HEK293 (cell line): ENCODE results near the gene TOMM7.

ENCODE experiments used
- CTCF ChIA-PET: fragments of 350-600 bp; formaldehyde crosslinking; extraction: SDS; loops from one replicate; lab custom pipeline; 2021; ENCODE audit warnings: antibody characterized with exemption; lab: Yijun Ruan, JAX
- POLR2A ChIA-PET: fragments of 300-600 bp; formaldehyde crosslinking; extraction: SDS; loops from one replicate; lab custom pipeline; 2020; ENCODE audit warnings: antibody characterized with exemption, inconsistent platforms; lab: Yijun Ruan, JAX
- H3K27ac ChIP-seq: fragments of 200-500 bp; sonication (Bioruptor generic); 2 replicates; pipeline ENCODE4 v1.5.1; 2014; ENCODE audit warnings: low read depth, low read length, control low read depth, inconsistent platforms; ENCODE audit errors: extremely low read depth
- H3K36me3 ChIP-seq, 2 experiments: fragments of 200-500 bp in 1 of 2; sonication (Bioruptor generic) in 1 of 2; 1 replicate in 1 of 2; 2 replicates in 1 of 2; pipeline ENCODE4 v1.5.1; 2014 to 2017; ENCODE audit warnings: inconsistent platforms in 2 of 2, low read length in 2 of 2; ENCODE audit not compliant: control insufficient read depth in 2 of 2, insufficient read depth in 1 of 2
- H3K4me1 ChIP-seq: fragments of 200-500 bp; sonication (Bioruptor generic); 2 replicates; pipeline ENCODE4 v1.5.1; 2014; ENCODE audit warnings: mild to moderate bottlenecking, low read length, inconsistent platforms; ENCODE audit not compliant: control insufficient read depth, insufficient read depth
- H3K4me3 ChIP-seq: 2 replicates; pipeline ENCODE4 v1.5.1; 2011; ENCODE audit warnings: low read depth, mild to moderate bottlenecking, control low read depth, low read length, moderate library complexity
- H3K9me3 ChIP-seq: fragments of 200-500 bp; sonication (Bioruptor generic); 2 replicates; pipeline ENCODE4 v1.5.1; 2014; ENCODE audit warnings: low read depth, low read length, inconsistent platforms; ENCODE audit not compliant: control insufficient read depth, insufficient read depth
- AEBP2 ChIP-seq: fragments of 450-650 bp; formaldehyde crosslinking; IDR thresholded peaks from 2 replicates; pipeline ENCODE4 v1.5.1; 2016; ENCODE audit warnings: missing biosample characterization, missing genetic modification characterization, borderline replicate concordance
- BCL6B ChIP-seq: fragments of 450-650 bp; formaldehyde crosslinking; IDR thresholded peaks from 2 replicates; pipeline ENCODE4 v1.5.1; 2017; ENCODE audit warnings: missing biosample characterization, missing genetic modification characterization
- CTCF ChIP-seq: fragments of 450-650 bp; formaldehyde crosslinking; IDR thresholded peaks from 2 replicates; pipeline ENCODE4 v1.5.1; 2016; ENCODE audit warnings: missing biosample characterization, missing genetic modification characterization
- MYNN ChIP-seq: fragments of 450-650 bp; formaldehyde crosslinking; IDR thresholded peaks from 2 replicates; pipeline ENCODE4 v1.5.1; 2016; ENCODE audit warnings: missing biosample characterization, missing genetic modification characterization, borderline replicate concordance
- REPIN1 ChIP-seq: fragments of 450-650 bp; formaldehyde crosslinking; IDR thresholded peaks from 2 replicates; pipeline ENCODE4 v1.5.1; 2017; ENCODE audit warnings: missing biosample characterization, missing genetic modification characterization, low read depth
- SCRT1 ChIP-seq: fragments of 450-650 bp; formaldehyde crosslinking; IDR thresholded peaks from 2 replicates; pipeline ENCODE4 v1.5.1; 2016; ENCODE audit warnings: missing biosample characterization, missing genetic modification characterization, borderline replicate concordance
- SP2 ChIP-seq: fragments of 450-650 bp; formaldehyde crosslinking; IDR thresholded peaks from 2 replicates; pipeline ENCODE4 v1.5.1; 2016; ENCODE audit warnings: missing biosample characterization, missing genetic modification characterization
- SP7 ChIP-seq: fragments of 450-650 bp; formaldehyde crosslinking; IDR thresholded peaks from 2 replicates; pipeline ENCODE4 v1.5.1; 2016; ENCODE audit warnings: missing biosample characterization, missing genetic modification characterization
- ZBTB10 ChIP-seq: fragments of 450-650 bp; formaldehyde crosslinking; IDR thresholded peaks from 2 replicates; pipeline ENCODE4 v1.5.1; 2016; ENCODE audit warnings: missing biosample characterization, missing genetic modification characterization
- ZFP3 ChIP-seq: fragments of 450-650 bp; formaldehyde crosslinking; IDR thresholded peaks from 2 replicates; pipeline ENCODE4 v1.5.1; 2016; ENCODE audit warnings: low read depth, missing biosample characterization, missing genetic modification characterization
- ZNF112 ChIP-seq: fragments of 450-650 bp; formaldehyde crosslinking; IDR thresholded peaks from 2 replicates; pipeline ENCODE4 v1.5.0; 2017; ENCODE audit warnings: missing biosample characterization, missing genetic modification characterization
- ZNF24 ChIP-seq: fragments of 450-650 bp; formaldehyde crosslinking; IDR thresholded peaks from 2 replicates; pipeline ENCODE4 v1.5.1; 2016; ENCODE audit warnings: missing biosample characterization, missing genetic modification characterization
- ZNF324 ChIP-seq: fragments of 450-650 bp; formaldehyde crosslinking; IDR thresholded peaks from 2 replicates; pipeline ENCODE4 v1.5.1; 2016; ENCODE audit warnings: missing biosample characterization, missing genetic modification characterization
- ZNF366 ChIP-seq: fragments of 450-650 bp; formaldehyde crosslinking; conservative IDR thresholded peaks from 2 replicates; pipeline ENCODE4 v1.5.1; 2016; ENCODE audit warnings: missing biosample characterization, missing genetic modification characterization
- ZNF513 ChIP-seq: fragments of 450-650 bp; IDR thresholded peaks from 2 replicates; pipeline ENCODE4 v1.5.1; 2018; ENCODE audit warnings: missing biosample characterization, missing genetic modification characterization
- ZNF544 ChIP-seq: fragments of 450-650 bp; formaldehyde crosslinking; IDR thresholded peaks from 2 replicates; pipeline ENCODE4 v1.5.0; 2017; ENCODE audit warnings: missing biosample characterization, missing genetic modification characterization
- ZNF610 ChIP-seq: fragments of 450-650 bp; formaldehyde crosslinking; IDR thresholded peaks from 2 replicates; pipeline ENCODE4 v1.5.1; 2016; ENCODE audit warnings: missing biosample characterization, missing genetic modification characterization, borderline replicate concordance
- ZNF623 ChIP-seq: fragments of 450-650 bp; formaldehyde crosslinking; IDR thresholded peaks from 2 replicates; pipeline ENCODE4 v1.5.1; 2016; ENCODE audit warnings: missing biosample characterization, missing genetic modification characterization
- ZNF626 ChIP-seq: fragments of 450-650 bp; sonication (Bioruptor Pico); formaldehyde crosslinking; IDR thresholded peaks from 2 replicates; pipeline ENCODE4 v1.5.1; 2018; ENCODE audit warnings: missing biosample characterization, missing genetic modification characterization, inconsistent platforms
- ZNF658 ChIP-seq: fragments of 450-650 bp; formaldehyde crosslinking; IDR thresholded peaks from 2 replicates; pipeline ENCODE4; 2016; ENCODE audit warnings: missing biosample characterization, missing genetic modification characterization
- ZNF660 ChIP-seq: fragments of 450-650 bp; IDR thresholded peaks from 2 replicates; pipeline ENCODE4 v1.5.1; 2018; ENCODE audit warnings: missing biosample characterization, mild to moderate bottlenecking, missing genetic modification characterization
- ZNF785 ChIP-seq: fragments of 450-650 bp; formaldehyde crosslinking; IDR thresholded peaks from 2 replicates; pipeline ENCODE4 v1.5.1; 2016; ENCODE audit warnings: missing biosample characterization, missing genetic modification characterization

TOMM7 gene

GRCh38 chr7:22799633-22800032, 23.0 kb downstream of the TOMM7 start (continued):
- TF ChIP-seq SP7 (tag by site-specific recombination) = no peak
- TF ChIP-seq ZNF112 (tag by site-specific recombination) = no peak
- no peak for TF ChIP-seq SCRT1
- TF ChIP-seq, all 188 proteins: peak for 0

- Histone ChIP-seq H3K4me1 (no peaks in the 10 kb centered on the region), H3K36me3 (no peaks in the 10 kb centered on the region), H3K27ac (no peak overlapping the region), H3K9me3 (no peaks in the 10 kb centered on the region), H3K4me3 (no peak overlapping the region)
- TF ChIP-seq AEBP2 (no peak), ZNF544 (tag by site-specific recombination) (no peak), ZNF366 (tag by site-specific recombination) (no peak), ZNF660 (tag by site-specific recombination) (no peak), SP7 (tag by site-specific recombination) (no peak), SP2 (tag by site-specific recombination) (no peak), ZNF610 (tag by site-specific recombination) (no peak), ZNF658 (tag by site-specific recombination) (no peak)
- POLR2A ChIA-PET = no interaction called here
- CTCF ChIA-PET = interaction anchor here (0.6 to 1.3 kb wide), 2 partner anchors 10 to 17 kb away, joined by 3 to 4 read pairs; no protein-coding TSS in a partner anchor
Measured at GRCh38 chr7:22793593-22794462, 28.8 kb downstream of the TOMM7 start.

- CTCF ChIA-PET = interaction anchor here (0.7 to 1.2 kb wide), 2 partner anchors 9 to 237 kb away, joined by 3 to 4 read pairs; no protein-coding TSS in a partner anchor
- Histone ChIP-seq H3K4me1 (0 out of 2 replicates have a peak, but pooled peaks cover under 1% of the 10 kb centered on the region), H3K9me3 (no peaks in the 10 kb centered on the region), H3K36me3 (no peaks in the 10 kb centered on the region), H3K4me3 (no peak overlapping the region), H3K27ac (no peak overlapping the region)
- POLR2A ChIA-PET = no interaction called here
- TF ChIP-seq ZNF623 (tag by site-specific recombination) = no peak
- TF ChIP-seq BCL6B (tag by site-specific recombination) = no peak
- TF ChIP-seq CTCF (tag by site-specific recombination) = no peak
- no peak for TF ChIP-seq ZNF324
- no peak for TF ChIP-seq ZNF24 (tag by site-specific recombination)
- no peak for TF ChIP-seq MYNN
- TF ChIP-seq ZNF785 = no peak
- TF ChIP-seq ZFP3 (tag by site-specific recombination) = no peak
- TF ChIP-seq ZNF626 (tag by site-specific recombination) = no peak
- no peak for TF ChIP-seq ZNF513 (tag by site-specific recombination)
- no peak for TF ChIP-seq REPIN1 (tag by site-specific recombination)
- TF ChIP-seq ZBTB10 = no peak
Measured at GRCh38 chr7:22791204-22792158, 31.2 kb downstream of the TOMM7 start.
